MM.1S (cell line): ENCODE measurements around the gene NFAM1.

ENCODE experiments used
- CTCF ChIP-seq: fragments of 300-600 bp; sonication (generic); IDR thresholded peaks from 2 replicates; pipeline ENCODE4 v1.5.1; 2016; ENCODE audit warnings: antibody characterized with exemption, low read length, mixed read lengths
- EZH2phosphoT487 ChIP-seq: fragments of 300-600 bp; sonication (generic); IDR thresholded peaks from 2 replicates; pipeline ENCODE4 v1.6.1; 2018; ENCODE audit warnings: antibody characterized with exemption, low read length

GRCh38 chr22:42428760-42429159 lies 3.4 kb downstream of the NFAM1 start:
- no peak for TF ChIP-seq CTCF
- no peak for TF ChIP-seq EZH2phosphoT487
